ENCODE measurements around the gene RBM44. TPM values are rescaled to one million over a fixed set of nuclear protein-coding genes. Genes with fewer than 3 reads are reported as not detected.
"Not testable (repeated sequence)": the region's sequence is repeated elsewhere in the genome, so short reads cannot be mapped to it uniquely, and the experiment has no call there.

Gene RBM44
- total RNA-seq (2022) = 0.56 and 1.0 TPM in 2 replicates
- Bru-seq, nascent RNA = percentile 40 among the genes with signal in this experiment
- percentile 36 among the genes with signal in this experiment for BruChase-seq, experiment 1, labeled RNA remaining after a 6-hour chase
- BruChase-seq, experiment 2, labeled RNA remaining after a 2-hour chase = percentile 42 among the genes with signal in this experiment
- long read RNA-seq = 0 reads

- intact Hi-C loops (cut with micrococcal nuclease; ENCODE audit: unreplicated experiment) = no loop called here
- H3K4me3 Mint-ChIP-seq (ENCODE audit: low read depth, unreplicated experiment) = no peak within 1 kb of the TSS
- H3K9me3 Mint-ChIP-seq (ENCODE audit: low read depth, unreplicated experiment) = peaks cover 2% of the 10 kb centered on the region
- no peak within 1 kb of the TSS for H3K27ac Mint-ChIP-seq (ENCODE audit: unreplicated experiment)
- no peak for TF ChIP-seq CTCF (IDR thresholded peaks at IDR 0.05; ENCODE audit: unreplicated experiment)
- no peak for DNase-seq
- H3K36me3 Mint-ChIP-seq (ENCODE audit: insufficient read depth, unreplicated experiment) = peaks cover 5% of the 10 kb centered on the region
- no peaks in the 10 kb centered on the region for H3K4me1 Mint-ChIP-seq (ENCODE audit: low read depth, unreplicated experiment)
- BruUV-seq (replicated peaks) = no TSS peak
- H3K27me3 Mint-ChIP-seq (ENCODE audit: unreplicated experiment) = no peaks in the 10 kb centered on the region
- CTCF ChIA-PET = no interaction called here
Measured at GRCh38 chr2:237798236-237799059, at the start of gene RBM44. Gene RBM44, plus strand, starts transcription at chr2:237798779. Its CDS starts 14,831 bp downstream, at chr2:237813610.

- Mint-ChIP-seq H3K4me3 (ENCODE audit: low read depth, unreplicated experiment) (no peak overlapping the region), H3K27me3 (ENCODE audit: unreplicated experiment) (no peaks in the 10 kb centered on the region), H3K4me1 (ENCODE audit: low read depth, unreplicated experiment) (peaks cover 10% of the 10 kb centered on the region), H3K27ac (ENCODE audit: unreplicated experiment) (no peak overlapping the region), H3K9me3 (ENCODE audit: low read depth, unreplicated experiment) (no peaks in the 10 kb centered on the region), H3K36me3 (ENCODE audit: insufficient read depth, unreplicated experiment) (peaks cover 90% of the 10 kb centered on the region)
- no TSS peak for BruUV-seq (replicated peaks)
- DNase-seq = no peak
- TF ChIP-seq CTCF (IDR thresholded peaks at IDR 0.05; ENCODE audit: unreplicated experiment) = no peak
- intact Hi-C loops (cut with micrococcal nuclease; ENCODE audit: unreplicated experiment) = no loop called here
- CTCF ChIA-PET = no interaction called here
Measured at GRCh38 chr2:237749002-237749401, 49.6 kb upstream of the RBM44 start.

- H3K9me3 Mint-ChIP-seq (ENCODE audit: low read depth, unreplicated experiment) = no peaks in the 10 kb centered on the region
- H3K4me3 Mint-ChIP-seq (ENCODE audit: low read depth, unreplicated experiment) = no peak overlapping the region
- BruUV-seq (replicated peaks) = TSS peak; percentile 16
- no peak for TF ChIP-seq CTCF (IDR thresholded peaks at IDR 0.05; ENCODE audit: unreplicated experiment)
- H3K4me1 Mint-ChIP-seq (ENCODE audit: low read depth, unreplicated experiment) = peaks cover 3% of the 10 kb centered on the region
- no peak for DNase-seq
- no peaks in the 10 kb centered on the region for H3K27me3 Mint-ChIP-seq (ENCODE audit: unreplicated experiment)
- intact Hi-C loops (cut with micrococcal nuclease; ENCODE audit: unreplicated experiment) = no loop called here
- CTCF ChIA-PET = interaction anchor here (0.6 to 0.7 kb wide), 2 partner anchors 33 to 1124 kb away, joined by 6 to 7 read pairs; no protein-coding TSS in a partner anchor
- no peak overlapping the region for H3K27ac Mint-ChIP-seq (ENCODE audit: unreplicated experiment)
- peaks cover 96% of the 10 kb centered on the region for H3K36me3 Mint-ChIP-seq (ENCODE audit: insufficient read depth, unreplicated experiment)
Measured at GRCh38 chr2:237749961-237750360, 48.6 kb upstream of the RBM44 start.

- CTCF ChIA-PET = interaction anchor here (0.6 kb wide), 1 partner anchor 66 kb away, joined by 3 read pairs; no protein-coding TSS in a partner anchor
- peaks cover 96% of the 10 kb centered on the region for H3K36me3 Mint-ChIP-seq (ENCODE audit: insufficient read depth, unreplicated experiment)
Measured at GRCh38 chr2:237750441-237750840, 48.1 kb upstream of the RBM44 start.

More at GRCh38 chr2:237750441-237750840, 48.1 kb upstream of the RBM44 start:
- H3K4me1 Mint-ChIP-seq (ENCODE audit: low read depth, unreplicated experiment); H3K9me3 Mint-ChIP-seq (ENCODE audit: low read depth, unreplicated experiment); H3K27me3 Mint-ChIP-seq (ENCODE audit: unreplicated experiment); H3K27ac Mint-ChIP-seq (ENCODE audit: unreplicated experiment); DNase-seq; intact Hi-C loops (cut with micrococcal nuclease; ENCODE audit: unreplicated experiment); H3K4me3 Mint-ChIP-seq (ENCODE audit: low read depth, unreplicated experiment); BruUV-seq (replicated peaks): not testable (repeated sequence)
